ENCODE data around the gene CFAP251. TPM values are rescaled to one million over a fixed set of nuclear protein-coding genes. Genes with fewer than 3 reads are reported as not detected.

CFAP251 gene
- polyA plus RNA-seq, 2 of the 4 experiments (the other 2 are of a cell fraction), result 0.94 to 1.4 TPM

DNA sequence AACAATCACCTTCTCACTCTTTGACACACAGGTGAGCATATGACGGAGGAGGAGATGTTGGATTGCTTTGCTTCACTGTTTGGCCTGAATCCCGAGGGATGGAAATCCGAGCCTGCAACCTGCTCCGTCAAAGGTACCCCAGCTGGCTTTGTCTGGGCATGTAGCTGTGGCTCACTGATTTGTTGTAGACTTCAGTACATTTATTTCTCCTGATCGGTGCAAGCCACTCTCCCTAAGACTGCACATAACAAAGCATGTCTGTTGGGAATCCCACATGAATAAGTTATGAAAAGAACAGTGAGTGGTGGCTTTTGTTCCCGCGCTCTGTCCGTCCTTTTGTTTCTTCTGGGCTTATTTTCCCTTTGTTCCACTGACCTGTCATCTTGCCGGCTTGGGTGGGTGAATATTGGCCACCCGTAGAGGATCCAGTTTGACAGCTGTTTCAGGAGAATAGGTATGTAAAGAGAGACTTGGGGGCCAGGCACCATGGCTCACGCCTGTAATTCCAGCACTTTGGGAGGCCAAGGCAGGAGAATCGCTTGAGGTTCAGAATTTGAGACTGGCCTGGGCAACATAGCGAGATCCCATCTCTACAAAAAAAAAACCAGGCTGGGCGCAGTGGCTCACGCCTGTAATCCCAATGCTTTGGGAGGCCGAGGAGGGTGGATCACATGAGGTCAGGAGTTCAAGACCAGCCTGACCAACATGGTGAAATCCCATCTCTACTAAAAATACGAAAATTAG, 83.2 kb downstream of the CFAP251 start:
- TF ChIP-seq EHMT2 (IDR thresholded peaks at IDR 0.05; ENCODE audit: low read depth) (no peak), ZNF302 (CRISPR knock-in tag; IDR thresholded peaks at IDR 0.05) (no peak), FOSB (CRISPR knock-in tag; IDR thresholded peaks at IDR 0.05) (no peak), HOXB13 (CRISPR knock-in tag; IDR thresholded peaks at IDR 0.05; ENCODE audit: low read depth) (no peak), GATA3 (IDR thresholded peaks at IDR 0.05; ENCODE audit: borderline replicate concordance) (no peak), ZC3H11A (IDR thresholded peaks at IDR 0.05) (no peak), CHD4 (IDR thresholded peaks at IDR 0.05; ENCODE audit: borderline replicate concordance) (no peak), SMC3 (IDR thresholded peaks at IDR 0.05) (no peak), HOXA7 (CRISPR knock-in tag; IDR thresholded peaks at IDR 0.05) (no peak), BHLHE40 (IDR thresholded peaks at IDR 0.05; ENCODE audit: low read depth, low read length) (no peak), NFE2L2 (conservative IDR thresholded peaks at IDR 0.05; ENCODE audit: low read length) (no peak)
- TF ChIP-seq, protein P1, sequence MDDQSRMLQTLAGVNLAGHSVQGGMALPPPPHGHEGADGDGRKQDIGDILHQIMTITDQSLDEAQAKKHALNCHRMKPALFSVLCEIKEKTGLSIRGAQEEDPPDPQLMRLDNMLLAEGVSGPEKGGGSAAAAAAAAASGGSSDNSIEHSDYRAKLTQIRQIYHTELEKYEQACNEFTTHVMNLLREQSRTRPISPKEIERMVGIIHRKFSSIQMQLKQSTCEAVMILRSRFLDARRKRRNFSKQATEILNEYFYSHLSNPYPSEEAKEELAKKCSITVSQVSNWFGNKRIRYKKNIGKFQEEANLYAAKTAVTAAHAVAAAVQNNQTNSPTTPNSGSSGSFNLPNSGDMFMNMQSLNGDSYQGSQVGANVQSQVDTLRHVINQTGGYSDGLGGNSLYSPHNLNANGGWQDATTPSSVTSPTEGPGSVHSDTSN (IDR thresholded peaks at IDR 0.05), result no peak
- no peak for FAIRE-seq
- 88% methylated on average over 17 of the region's 17 CpGs for WGBS (ENCODE audit: missing lambda C conversion rate)
- Histone ChIP-seq H3K4me2 (no peak overlapping the region), H3K4me3 (no peak overlapping the region), H3K9me3 (peaks cover 7% of the 10 kb centered on the region; the same call in 1 of the 3 replicates), H3K4me1 (peaks cover 7% of the 10 kb centered on the region), H3K27ac (no peak overlapping the region)
- ATAC-seq, result no peak
- CTCF ChIA-PET, result interaction anchor here (1.1 to 1.3 kb wide), 2 partner anchors 30 to 47 kb away, joined by 3 read pairs; no protein-coding TSS in a partner anchor
- POLR2A ChIA-PET, result no interaction called here
- no peak for DNase-seq (ENCODE audit: low read depth in 1 of 2, low spot score in 1 of 2)

DNA sequence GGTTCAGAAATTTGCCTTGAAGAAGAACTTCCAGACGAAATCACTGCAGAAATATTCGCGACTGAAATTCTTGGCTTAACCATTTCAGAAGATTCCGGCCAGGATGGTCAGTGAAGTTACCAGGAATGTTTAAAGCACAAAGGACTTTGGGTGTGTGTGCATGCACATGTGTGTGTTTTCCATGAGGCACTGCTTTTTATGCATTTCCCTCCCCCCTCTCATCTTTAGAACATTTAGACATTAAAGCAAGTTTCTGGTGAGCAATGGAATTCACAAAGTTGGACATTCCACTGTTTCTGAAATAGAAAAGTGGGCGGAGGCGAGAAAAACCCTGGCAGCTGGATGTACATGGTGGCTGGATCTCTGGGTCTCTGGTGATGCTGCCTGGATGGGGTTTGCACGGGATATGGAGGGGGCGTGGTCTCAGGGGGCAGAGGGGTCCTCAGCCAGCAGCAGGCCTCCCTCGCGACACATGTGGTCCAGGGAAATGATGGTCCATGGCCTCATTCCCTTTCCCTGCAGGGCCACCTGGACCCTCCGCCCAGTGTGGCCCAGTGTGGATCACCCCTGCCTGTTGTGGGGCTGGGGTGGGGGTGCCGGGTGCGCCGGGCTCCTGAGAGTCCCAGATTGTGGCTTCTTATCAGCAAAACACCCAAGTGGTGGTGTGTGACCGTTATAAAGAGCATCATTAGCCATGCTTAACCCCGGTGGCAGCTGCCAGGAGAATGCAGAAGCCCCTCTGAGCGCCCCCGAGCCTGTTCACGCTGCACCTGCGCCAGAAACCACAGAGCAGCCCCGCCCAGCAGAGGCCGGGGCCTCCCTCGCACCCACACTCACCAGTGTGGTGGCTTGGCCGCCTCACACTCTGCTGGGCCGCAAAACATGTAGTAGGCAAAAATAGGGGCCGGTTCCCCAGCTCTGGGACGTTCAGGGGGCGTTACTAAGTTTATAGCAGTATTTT, 85.5 kb downstream of the CFAP251 start:
- ChIA-PET CTCF (interaction anchor here (0.8 to 1.4 kb wide), 5 partner anchors 12 to 210 kb away, joined by 3 to 4 read pairs (median 3); partner anchors contain the start of genes PSMD9 and RHOF), POLR2A (no interaction called here)
- FAIRE-seq (no peak), ATAC-seq (no peak), DNase-seq (ENCODE audit: low read depth in 1 of 2, low spot score in 1 of 2) (no peak)
- no peak overlapping the region for H3K4me2 ChIP-seq
- peaks cover 5% of the 10 kb centered on the region; the same call in 1 of the 3 replicates for H3K9me3 ChIP-seq
- H3K4me1 ChIP-seq, result no peaks in the 10 kb centered on the region
- H3K27ac ChIP-seq, result no peak overlapping the region
- WGBS (ENCODE audit: missing lambda C conversion rate), result 82% methylated on average over 27 of the region's 28 CpGs
- H3K4me3 ChIP-seq, result no peak overlapping the region
- TF ChIP-seq, protein P2, sequence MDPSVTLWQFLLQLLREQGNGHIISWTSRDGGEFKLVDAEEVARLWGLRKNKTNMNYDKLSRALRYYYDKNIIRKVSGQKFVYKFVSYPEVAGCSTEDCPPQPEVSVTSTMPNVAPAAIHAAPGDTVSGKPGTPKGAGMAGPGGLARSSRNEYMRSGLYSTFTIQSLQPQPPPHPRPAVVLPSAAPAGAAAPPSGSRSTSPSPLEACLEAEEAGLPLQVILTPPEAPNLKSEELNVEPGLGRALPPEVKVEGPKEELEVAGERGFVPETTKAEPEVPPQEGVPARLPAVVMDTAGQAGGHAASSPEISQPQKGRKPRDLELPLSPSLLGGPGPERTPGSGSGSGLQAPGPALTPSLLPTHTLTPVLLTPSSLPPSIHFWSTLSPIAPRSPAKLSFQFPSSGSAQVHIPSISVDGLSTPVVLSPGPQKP (IDR thresholded peaks at IDR 0.05; ENCODE audit: low read depth, low read length), result no peak
- TF ChIP-seq KDM5A (IDR thresholded peaks at IDR 0.05), result no peak
- no peak for TF ChIP-seq MAZ (IDR thresholded peaks at IDR 0.05; ENCODE audit: borderline replicate concordance, low read depth, low read length)
- no peak for TF ChIP-seq CBX2 (IDR thresholded peaks at IDR 0.05; ENCODE audit: borderline replicate concordance, low read depth)
- TF ChIP-seq, protein P3, sequence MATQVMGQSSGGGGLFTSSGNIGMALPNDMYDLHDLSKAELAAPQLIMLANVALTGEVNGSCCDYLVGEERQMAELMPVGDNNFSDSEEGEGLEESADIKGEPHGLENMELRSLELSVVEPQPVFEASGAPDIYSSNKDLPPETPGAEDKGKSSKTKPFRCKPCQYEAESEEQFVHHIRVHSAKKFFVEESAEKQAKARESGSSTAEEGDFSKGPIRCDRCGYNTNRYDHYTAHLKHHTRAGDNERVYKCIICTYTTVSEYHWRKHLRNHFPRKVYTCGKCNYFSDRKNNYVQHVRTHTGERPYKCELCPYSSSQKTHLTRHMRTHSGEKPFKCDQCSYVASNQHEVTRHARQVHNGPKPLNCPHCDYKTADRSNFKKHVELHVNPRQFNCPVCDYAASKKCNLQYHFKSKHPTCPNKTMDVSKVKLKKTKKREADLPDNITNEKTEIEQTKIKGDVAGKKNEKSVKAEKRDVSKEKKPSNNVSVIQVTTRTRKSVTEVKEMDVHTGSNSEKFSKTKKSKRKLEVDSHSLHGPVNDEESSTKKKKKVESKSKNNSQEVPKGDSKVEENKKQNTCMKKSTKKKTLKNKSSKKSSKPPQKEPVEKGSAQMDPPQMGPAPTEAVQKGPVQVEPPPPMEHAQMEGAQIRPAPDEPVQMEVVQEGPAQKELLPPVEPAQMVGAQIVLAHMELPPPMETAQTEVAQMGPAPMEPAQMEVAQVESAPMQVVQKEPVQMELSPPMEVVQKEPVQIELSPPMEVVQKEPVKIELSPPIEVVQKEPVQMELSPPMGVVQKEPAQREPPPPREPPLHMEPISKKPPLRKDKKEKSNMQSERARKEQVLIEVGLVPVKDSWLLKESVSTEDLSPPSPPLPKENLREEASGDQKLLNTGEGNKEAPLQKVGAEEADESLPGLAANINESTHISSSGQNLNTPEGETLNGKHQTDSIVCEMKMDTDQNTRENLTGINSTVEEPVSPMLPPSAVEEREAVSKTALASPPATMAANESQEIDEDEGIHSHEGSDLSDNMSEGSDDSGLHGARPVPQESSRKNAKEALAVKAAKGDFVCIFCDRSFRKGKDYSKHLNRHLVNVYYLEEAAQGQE (IDR thresholded peaks at IDR 0.05), result no peak
- no peak for TF ChIP-seq NPAS2 (CRISPR knock-in tag; IDR thresholded peaks at IDR 0.05; ENCODE audit: borderline replicate concordance)
- TF ChIP-seq POLR2AphosphoS2 (conservative IDR thresholded peaks at IDR 0.05; ENCODE audit: low read length), result no peak
- TF ChIP-seq SREBF2 (IDR thresholded peaks at IDR 0.05), result no peak
- TF ChIP-seq, protein P4, sequence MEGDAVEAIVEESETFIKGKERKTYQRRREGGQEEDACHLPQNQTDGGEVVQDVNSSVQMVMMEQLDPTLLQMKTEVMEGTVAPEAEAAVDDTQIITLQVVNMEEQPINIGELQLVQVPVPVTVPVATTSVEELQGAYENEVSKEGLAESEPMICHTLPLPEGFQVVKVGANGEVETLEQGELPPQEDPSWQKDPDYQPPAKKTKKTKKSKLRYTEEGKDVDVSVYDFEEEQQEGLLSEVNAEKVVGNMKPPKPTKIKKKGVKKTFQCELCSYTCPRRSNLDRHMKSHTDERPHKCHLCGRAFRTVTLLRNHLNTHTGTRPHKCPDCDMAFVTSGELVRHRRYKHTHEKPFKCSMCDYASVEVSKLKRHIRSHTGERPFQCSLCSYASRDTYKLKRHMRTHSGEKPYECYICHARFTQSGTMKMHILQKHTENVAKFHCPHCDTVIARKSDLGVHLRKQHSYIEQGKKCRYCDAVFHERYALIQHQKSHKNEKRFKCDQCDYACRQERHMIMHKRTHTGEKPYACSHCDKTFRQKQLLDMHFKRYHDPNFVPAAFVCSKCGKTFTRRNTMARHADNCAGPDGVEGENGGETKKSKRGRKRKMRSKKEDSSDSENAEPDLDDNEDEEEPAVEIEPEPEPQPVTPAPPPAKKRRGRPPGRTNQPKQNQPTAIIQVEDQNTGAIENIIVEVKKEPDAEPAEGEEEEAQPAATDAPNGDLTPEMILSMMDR (IDR thresholded peaks at IDR 0.05), result no peak
- no peak for TF ChIP-seq CEBPB (IDR thresholded peaks at IDR 0.05)
- TF ChIP-seq, protein P5, sequence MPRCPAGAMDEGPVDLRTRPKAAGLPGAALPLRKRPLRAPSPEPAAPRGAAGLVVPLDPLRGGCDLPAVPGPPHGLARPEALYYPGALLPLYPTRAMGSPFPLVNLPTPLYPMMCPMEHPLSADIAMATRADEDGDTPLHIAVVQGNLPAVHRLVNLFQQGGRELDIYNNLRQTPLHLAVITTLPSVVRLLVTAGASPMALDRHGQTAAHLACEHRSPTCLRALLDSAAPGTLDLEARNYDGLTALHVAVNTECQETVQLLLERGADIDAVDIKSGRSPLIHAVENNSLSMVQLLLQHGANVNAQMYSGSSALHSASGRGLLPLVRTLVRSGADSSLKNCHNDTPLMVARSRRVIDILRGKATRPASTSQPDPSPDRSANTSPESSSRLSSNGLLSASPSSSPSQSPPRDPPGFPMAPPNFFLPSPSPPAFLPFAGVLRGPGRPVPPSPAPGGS (IDR thresholded peaks at IDR 0.05), result no peak
- no peak for TF ChIP-seq NFE2L2 (conservative IDR thresholded peaks at IDR 0.05; ENCODE audit: low read length)
- TF ChIP-seq GATA3 (IDR thresholded peaks at IDR 0.05; ENCODE audit: borderline replicate concordance), result no peak
- no peak for TF ChIP-seq HEYL (CRISPR knock-in tag; IDR thresholded peaks at IDR 0.05)
- no peak for TF ChIP-seq ZSCAN20 (CRISPR knock-in tag; IDR thresholded peaks at IDR 0.05)
- TF ChIP-seq HOXB13 (CRISPR knock-in tag; IDR thresholded peaks at IDR 0.05; ENCODE audit: low read depth), result no peak

All from A549 (cell line).